Body of pancreas (tissue), 4 donors: ENCODE measurements around the gene USP6NL.

Experiments
- POLR2A ChIP-seq, 3 donors: fragments of 450-650 bp; IDR thresholded peaks; one replicate each; pipeline ENCODE4 v1.6.1; 2016; ENCODE audit warnings: antibody characterized with exemption in 3 of 3, mild to moderate bottlenecking in 2 of 3
- TF ChIP-seq, protein P1 (sequence below), 7 experiments: fragments of 450-650 bp in 4 of 7; fragments of 200-600 bp in 3 of 7; sonication (generic) in 3 of 7; IDR thresholded peaks; one replicate each; pipeline ENCODE4 v1.5.1; 2016 to 2019; ENCODE audit warnings: antibody characterized with exemption in 7 of 7

DNA sequence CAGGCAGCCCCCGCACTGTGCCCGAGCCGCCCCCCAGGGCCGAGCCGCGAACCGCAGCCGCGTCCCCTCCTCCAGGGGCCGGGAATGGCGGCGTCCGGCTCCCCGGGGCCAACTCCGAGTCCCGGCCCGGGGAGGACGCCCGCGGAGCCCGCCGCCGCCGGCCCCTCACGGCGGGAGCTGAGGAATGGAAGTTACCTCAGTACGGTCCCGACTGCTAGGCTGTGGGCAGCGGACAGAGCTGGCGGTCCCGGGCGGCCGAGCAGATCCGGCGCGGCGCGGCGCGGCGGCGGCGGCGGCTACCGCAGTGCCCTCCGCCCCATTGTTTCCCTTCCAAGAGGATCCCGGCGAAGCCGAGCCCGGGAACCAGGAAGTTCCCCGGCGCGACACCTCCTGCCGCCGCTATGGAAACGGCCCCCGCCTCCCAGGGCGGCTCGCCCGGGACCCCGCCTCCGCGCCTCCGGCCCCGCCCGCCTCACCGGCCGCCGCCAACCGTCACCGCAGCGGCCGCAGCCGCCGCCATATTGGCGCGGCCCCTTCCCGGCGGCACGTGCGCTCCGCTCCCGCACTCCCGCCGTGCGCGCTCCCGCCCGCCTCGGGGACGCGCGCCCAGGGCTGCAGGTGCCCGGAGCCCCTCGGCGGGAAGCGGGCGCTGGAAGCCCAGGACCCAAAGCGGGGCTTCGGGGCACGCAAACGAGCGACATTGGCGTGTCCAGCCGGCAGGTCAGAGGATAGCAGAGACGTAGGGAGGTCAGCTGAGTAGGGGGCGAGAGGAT is at the start of gene USP6NL:
- peak; percentile 66 to 82 (median 71) for TF ChIP-seq POLR2A (IDR thresholded peaks at IDR 0.05)
- TF ChIP-seq, protein P1, sequence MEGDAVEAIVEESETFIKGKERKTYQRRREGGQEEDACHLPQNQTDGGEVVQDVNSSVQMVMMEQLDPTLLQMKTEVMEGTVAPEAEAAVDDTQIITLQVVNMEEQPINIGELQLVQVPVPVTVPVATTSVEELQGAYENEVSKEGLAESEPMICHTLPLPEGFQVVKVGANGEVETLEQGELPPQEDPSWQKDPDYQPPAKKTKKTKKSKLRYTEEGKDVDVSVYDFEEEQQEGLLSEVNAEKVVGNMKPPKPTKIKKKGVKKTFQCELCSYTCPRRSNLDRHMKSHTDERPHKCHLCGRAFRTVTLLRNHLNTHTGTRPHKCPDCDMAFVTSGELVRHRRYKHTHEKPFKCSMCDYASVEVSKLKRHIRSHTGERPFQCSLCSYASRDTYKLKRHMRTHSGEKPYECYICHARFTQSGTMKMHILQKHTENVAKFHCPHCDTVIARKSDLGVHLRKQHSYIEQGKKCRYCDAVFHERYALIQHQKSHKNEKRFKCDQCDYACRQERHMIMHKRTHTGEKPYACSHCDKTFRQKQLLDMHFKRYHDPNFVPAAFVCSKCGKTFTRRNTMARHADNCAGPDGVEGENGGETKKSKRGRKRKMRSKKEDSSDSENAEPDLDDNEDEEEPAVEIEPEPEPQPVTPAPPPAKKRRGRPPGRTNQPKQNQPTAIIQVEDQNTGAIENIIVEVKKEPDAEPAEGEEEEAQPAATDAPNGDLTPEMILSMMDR (IDR thresholded peaks at IDR 0.05), result no peak
